Inflammatory macrophage treated with lipopolysaccharide for 1 hour (primary cell): ENCODE measurements around the gene MED7.

Source experiments
- DNase-seq, 2 donors: peaks; one replicate each; pipeline ENCODE4 v3.0.0-alpha.2; 2020 to 2022

The MED7 gene

GRCh38 chr5:157162919-157163510 is 20.4 kb upstream of the MED7 start:
- DNase-seq: no peak

GRCh38 chr5:157161996-157162395 is 19.3 kb upstream of the MED7 start:
- no peak for DNase-seq

GRCh38 chr5:157160001-157160400 is 17.3 kb upstream of the MED7 start:
- DNase-seq: no peak

GRCh38 chr5:157159209-157159751 is 16.6 kb upstream of the MED7 start:
- no peak for DNase-seq

GRCh38 chr5:157157293-157157891 is 14.7 kb upstream of the MED7 start:
- no peak for DNase-seq

- no peak for DNase-seq
Measured at GRCh38 chr5:157155297-157155696, 12.6 kb upstream of the MED7 start.

- DNase-seq: no peak
Measured at GRCh38 chr5:157150995-157151394, 8.3 kb upstream of the MED7 start.

- DNase-seq: peak; percentile 55 to 94
Measured at GRCh38 chr5:157148734-157149615, 6.3 kb upstream of the MED7 start.

GRCh38 chr5:157143127-157143971 is 684 bp upstream of the MED7 start:
- no peak for DNase-seq

GRCh38 chr5:157137691-157138090 is 5.0 kb downstream of the MED7 start:
- peak; percentile 56 to 81 for DNase-seq

- DNase-seq: no peak
Measured at GRCh38 chr5:157132281-157132612, 10.4 kb downstream of the MED7 start.

- DNase-seq: no peak
Measured at GRCh38 chr5:157130925-157131324, 11.7 kb downstream of the MED7 start.

GRCh38 chr5:157121709-157122108 is 21.0 kb downstream of the MED7 start:
- DNase-seq: no peak

GRCh38 chr5:157120102-157120501 is 22.6 kb downstream of the MED7 start:
- no peak for DNase-seq

GRCh38 chr5:157116483-157116954 is 26.1 kb downstream of the MED7 start:
- no peak for DNase-seq

GRCh38 chr5:157115502-157115901 is 27.2 kb downstream of the MED7 start:
- DNase-seq: no peak

- no peak for DNase-seq
Measured at GRCh38 chr5:157115012-157115411, 27.7 kb downstream of the MED7 start.

GRCh38 chr5:157113002-157113401 is 29.7 kb downstream of the MED7 start:
- DNase-seq: peak; percentile 71 to 75

GRCh38 chr5:157109744-157110143 is 32.9 kb downstream of the MED7 start:
- DNase-seq: peak; percentile 68 to 69

GRCh38 chr5:157108976-157109375 is 33.7 kb downstream of the MED7 start, which contains the start of gene HAVCR2:
HAVCR2 (minus strand) TSS chr5:157109044; CDS start chr5:157108983, 61 bp downstream.
- peak; percentile 55 to 68 for DNase-seq

GRCh38 chr5:157107508-157107907 is 35.2 kb downstream of the MED7 start:
- DNase-seq: peak in 1 of 2 donors; percentile 69

GRCh38 chr5:157106630-157107461 is 35.8 kb downstream of the MED7 start:
- DNase-seq: peak; percentile 80 to 84
